ENCODE data around the gene WIPF3.
A peak's percentile ranks its signal among the peaks of the same experiment; 100 is the strongest.

The WIPF3 gene, protein sequence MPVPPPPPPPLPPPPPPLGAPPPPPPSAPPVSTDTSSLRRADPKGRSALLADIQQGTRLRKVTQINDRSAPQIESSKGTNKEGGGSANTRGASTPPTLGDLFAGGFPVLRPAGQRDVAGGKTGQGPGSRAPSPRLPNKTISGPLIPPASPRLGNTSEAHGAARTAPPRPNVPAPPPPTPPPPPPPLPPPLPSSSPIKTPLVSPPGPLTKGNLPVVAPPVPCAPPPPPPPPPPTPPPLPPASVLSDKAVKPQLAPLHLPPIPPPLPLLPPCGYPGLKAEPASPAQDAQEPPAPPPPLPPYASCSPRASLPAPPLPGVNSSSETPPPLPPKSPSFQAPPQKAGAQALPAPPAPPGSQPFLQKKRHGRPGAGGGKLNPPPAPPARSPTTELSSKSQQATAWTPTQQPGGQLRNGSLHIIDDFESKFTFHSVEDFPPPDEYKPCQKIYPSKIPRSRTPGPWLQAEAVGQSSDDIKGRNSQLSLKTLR

DNA sequence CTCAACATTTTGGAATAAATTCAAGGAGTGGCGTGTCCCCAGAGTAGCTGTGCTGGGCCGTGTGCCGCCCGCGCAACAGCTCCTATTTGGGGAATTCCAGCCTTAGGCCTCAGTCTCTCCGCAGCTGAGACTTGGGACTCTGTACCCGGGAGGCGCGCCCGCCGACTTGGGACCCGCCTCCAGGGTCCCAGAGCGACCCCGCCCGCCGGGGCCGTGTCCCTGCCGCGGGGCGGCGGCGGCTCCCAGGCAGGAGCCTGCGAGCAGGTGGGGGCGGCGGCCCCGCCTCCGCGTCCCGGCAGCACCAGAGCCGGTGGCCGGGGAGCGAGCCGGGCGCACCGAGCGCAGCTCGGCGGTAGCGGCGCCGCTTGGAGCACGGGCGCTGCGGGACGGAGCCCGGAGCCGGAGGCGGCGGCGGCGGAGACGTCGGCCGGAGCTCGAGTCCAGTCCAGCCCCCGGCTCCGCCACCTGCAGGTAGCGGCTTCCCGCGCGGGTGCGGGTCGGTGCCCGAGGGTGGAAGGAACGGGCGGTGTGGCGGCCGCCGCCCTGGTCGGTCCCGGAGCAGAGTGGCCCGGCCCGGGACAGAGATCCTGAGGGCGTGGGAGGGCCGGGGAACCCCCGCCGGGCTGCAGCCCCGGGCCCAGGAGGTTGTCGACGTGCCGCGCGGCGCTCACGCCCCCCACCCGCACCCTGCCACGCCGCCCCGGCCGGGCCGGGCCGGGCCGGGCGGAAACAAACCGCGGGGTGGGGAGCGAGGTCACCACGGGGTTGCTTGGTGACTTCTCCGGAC is at the start of gene WIPF3:
WIPF3 (plus strand) TSS at position 301 of the 787 bp plus-strand sequence. CDS start 28,217 bp downstream, outside the sequence.
- TF ChIP-seq TCF4 (CRISPR knock-in tag; IDR thresholded peaks at IDR 0.05; ENCODE audit: borderline replicate concordance) (no peak), RARB (CRISPR knock-in tag; IDR thresholded peaks at IDR 0.05) (no peak), PPARA (CRISPR knock-in tag; IDR thresholded peaks at IDR 0.05; ENCODE audit: borderline replicate concordance) (no peak), ZNF70 (CRISPR knock-in tag; IDR thresholded peaks at IDR 0.05) (no peak), GLIS3 (CRISPR knock-in tag; IDR thresholded peaks at IDR 0.05) (no peak)
- TF ChIP-seq, protein P1, sequence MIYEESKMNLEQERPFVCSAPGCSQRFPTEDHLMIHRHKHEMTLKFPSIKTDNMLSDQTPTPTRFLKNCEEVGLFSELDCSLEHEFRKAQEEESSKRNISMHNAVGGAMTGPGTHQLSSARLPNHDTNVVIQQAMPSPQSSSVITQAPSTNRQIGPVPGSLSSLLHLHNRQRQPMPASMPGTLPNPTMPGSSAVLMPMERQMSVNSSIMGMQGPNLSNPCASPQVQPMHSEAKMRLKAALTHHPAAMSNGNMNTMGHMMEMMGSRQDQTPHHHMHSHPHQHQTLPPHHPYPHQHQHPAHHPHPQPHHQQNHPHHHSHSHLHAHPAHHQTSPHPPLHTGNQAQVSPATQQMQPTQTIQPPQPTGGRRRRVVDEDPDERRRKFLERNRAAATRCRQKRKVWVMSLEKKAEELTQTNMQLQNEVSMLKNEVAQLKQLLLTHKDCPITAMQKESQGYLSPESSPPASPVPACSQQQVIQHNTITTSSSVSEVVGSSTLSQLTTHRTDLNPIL (CRISPR knock-in tag; IDR thresholded peaks at IDR 0.05; ENCODE audit: low read depth) = no peak
- TF ChIP-seq, protein P2, sequence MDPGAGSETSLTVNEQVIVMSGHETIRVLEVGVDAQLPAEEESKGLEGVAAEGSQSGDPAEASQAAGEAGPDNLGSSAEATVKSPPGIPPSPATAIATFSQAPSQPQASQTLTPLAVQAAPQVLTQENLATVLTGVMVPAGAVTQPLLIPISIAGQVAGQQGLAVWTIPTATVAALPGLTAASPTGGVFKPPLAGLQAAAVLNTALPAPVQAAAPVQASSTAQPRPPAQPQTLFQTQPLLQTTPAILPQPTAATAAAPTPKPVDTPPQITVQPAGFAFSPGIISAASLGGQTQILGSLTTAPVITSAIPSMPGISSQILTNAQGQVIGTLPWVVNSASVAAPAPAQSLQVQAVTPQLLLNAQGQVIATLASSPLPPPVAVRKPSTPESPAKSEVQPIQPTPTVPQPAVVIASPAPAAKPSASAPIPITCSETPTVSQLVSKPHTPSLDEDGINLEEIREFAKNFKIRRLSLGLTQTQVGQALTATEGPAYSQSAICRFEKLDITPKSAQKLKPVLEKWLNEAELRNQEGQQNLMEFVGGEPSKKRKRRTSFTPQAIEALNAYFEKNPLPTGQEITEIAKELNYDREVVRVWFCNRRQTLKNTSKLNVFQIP (CRISPR knock-in tag; IDR thresholded peaks at IDR 0.05; ENCODE audit: borderline replicate concordance, low read depth) = no peak
- peak; percentile 61 for ATAC-seq

- TF ChIP-seq ISL1 (CRISPR knock-in tag; IDR thresholded peaks at IDR 0.05) (no peak), SNAI2 (CRISPR knock-in tag; IDR thresholded peaks at IDR 0.05) (no peak), ZFP3 (CRISPR knock-in tag; IDR thresholded peaks at IDR 0.05) (no peak), OSR1 (CRISPR knock-in tag; IDR thresholded peaks at IDR 0.05) (no peak), RARB (CRISPR knock-in tag; IDR thresholded peaks at IDR 0.05) (no peak), ZNF8 (CRISPR knock-in tag; IDR thresholded peaks at IDR 0.05) (no peak), ESRRG (CRISPR knock-in tag; IDR thresholded peaks at IDR 0.05) (no peak), ZC3H10 (CRISPR knock-in tag; IDR thresholded peaks at IDR 0.05) (no peak)
- TF ChIP-seq, protein P1 (CRISPR knock-in tag; IDR thresholded peaks at IDR 0.05; ENCODE audit: low read depth) = no peak
- TF ChIP-seq, protein P3, sequence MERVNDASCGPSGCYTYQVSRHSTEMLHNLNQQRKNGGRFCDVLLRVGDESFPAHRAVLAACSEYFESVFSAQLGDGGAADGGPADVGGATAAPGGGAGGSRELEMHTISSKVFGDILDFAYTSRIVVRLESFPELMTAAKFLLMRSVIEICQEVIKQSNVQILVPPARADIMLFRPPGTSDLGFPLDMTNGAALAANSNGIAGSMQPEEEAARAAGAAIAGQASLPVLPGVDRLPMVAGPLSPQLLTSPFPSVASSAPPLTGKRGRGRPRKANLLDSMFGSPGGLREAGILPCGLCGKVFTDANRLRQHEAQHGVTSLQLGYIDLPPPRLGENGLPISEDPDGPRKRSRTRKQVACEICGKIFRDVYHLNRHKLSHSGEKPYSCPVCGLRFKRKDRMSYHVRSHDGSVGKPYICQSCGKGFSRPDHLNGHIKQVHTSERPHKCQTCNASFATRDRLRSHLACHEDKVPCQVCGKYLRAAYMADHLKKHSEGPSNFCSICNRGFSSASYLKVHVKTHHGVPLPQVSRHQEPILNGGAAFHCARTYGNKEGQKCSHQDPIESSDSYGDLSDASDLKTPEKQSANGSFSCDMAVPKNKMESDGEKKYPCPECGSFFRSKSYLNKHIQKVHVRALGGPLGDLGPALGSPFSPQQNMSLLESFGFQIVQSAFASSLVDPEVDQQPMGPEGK (CRISPR knock-in tag; IDR thresholded peaks at IDR 0.05; ENCODE audit: borderline replicate concordance) = no peak
- ATAC-seq = no peak
These were observed 43.0 kb upstream of the WIPF3 start for GRCh38 chr7:29763266-29763665.

DNA sequence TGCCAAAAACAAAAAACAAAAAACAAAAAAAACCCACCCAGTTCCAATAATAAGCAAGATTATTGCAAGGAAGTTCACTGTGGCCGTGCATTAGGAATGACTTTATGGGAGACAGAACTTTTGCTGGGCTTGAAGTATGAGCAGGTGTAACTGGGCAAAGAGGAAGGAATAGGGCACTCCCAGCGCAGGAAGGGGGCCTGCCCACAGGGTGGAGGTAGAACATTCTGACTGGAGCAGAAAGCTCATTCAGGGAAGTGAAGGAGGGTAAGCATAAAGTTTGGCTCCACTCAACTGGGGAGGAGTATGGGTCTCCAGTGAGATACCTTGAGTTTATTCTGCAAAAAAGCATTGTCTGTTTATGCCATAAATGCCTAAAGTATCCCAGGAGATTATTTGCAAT is 42.1 kb upstream of the WIPF3 start:
- ATAC-seq = no peak
- TF ChIP-seq, protein P1 (CRISPR knock-in tag; IDR thresholded peaks at IDR 0.05; ENCODE audit: low read depth) = no peak
- TF ChIP-seq, protein P2 (CRISPR knock-in tag; IDR thresholded peaks at IDR 0.05; ENCODE audit: borderline replicate concordance, low read depth) = no peak
- TF ChIP-seq GLIS3 (CRISPR knock-in tag; IDR thresholded peaks at IDR 0.05) (no peak), ZFP30 (CRISPR knock-in tag; IDR thresholded peaks at IDR 0.05) (no peak), ESRRG (CRISPR knock-in tag; IDR thresholded peaks at IDR 0.05) (no peak), OSR1 (CRISPR knock-in tag; IDR thresholded peaks at IDR 0.05) (no peak)
- TF ChIP-seq, protein P4, sequence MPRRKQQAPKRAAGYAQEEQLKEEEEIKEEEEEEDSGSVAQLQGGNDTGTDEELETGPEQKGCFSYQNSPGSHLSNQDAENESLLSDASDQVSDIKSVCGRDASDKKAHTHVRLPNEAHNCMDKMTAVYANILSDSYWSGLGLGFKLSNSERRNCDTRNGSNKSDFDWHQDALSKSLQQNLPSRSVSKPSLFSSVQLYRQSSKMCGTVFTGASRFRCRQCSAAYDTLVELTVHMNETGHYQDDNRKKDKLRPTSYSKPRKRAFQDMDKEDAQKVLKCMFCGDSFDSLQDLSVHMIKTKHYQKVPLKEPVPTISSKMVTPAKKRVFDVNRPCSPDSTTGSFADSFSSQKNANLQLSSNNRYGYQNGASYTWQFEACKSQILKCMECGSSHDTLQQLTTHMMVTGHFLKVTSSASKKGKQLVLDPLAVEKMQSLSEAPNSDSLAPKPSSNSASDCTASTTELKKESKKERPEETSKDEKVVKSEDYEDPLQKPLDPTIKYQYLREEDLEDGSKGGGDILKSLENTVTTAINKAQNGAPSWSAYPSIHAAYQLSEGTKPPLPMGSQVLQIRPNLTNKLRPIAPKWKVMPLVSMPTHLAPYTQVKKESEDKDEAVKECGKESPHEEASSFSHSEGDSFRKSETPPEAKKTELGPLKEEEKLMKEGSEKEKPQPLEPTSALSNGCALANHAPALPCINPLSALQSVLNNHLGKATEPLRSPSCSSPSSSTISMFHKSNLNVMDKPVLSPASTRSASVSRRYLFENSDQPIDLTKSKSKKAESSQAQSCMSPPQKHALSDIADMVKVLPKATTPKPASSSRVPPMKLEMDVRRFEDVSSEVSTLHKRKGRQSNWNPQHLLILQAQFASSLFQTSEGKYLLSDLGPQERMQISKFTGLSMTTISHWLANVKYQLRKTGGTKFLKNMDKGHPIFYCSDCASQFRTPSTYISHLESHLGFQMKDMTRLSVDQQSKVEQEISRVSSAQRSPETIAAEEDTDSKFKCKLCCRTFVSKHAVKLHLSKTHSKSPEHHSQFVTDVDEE (CRISPR knock-in tag; IDR thresholded peaks at IDR 0.05) = no peak
- TF ChIP-seq, protein P3 (CRISPR knock-in tag; IDR thresholded peaks at IDR 0.05; ENCODE audit: borderline replicate concordance) = no peak

Data from SK-N-SH treated with all-trans-retinoic acid at 6 μM for 48 hours (cell line).